Calu3 (cell line): ENCODE results near the gene APH1B. TPM values are rescaled to one million over a fixed set of nuclear protein-coding genes. Genes with fewer than 3 reads are reported as not detected.

Experiments
- BruUV-seq: library from RNA; stranded (reverse); fragments of 400-500 nt; replicated peaks from 2 replicates; lab custom pipeline; 2021; lab: Mats Ljungman, UMichigan
- CTCF ChIA-PET: fragments of 300-600 bp; sonication (Branson Sonifier 250); formaldehyde crosslinking; loops from one replicate; lab custom pipeline; 2022; ENCODE audit warnings: antibody characterized with exemption; lab: Charles Lee
- DNase-seq: peaks from one replicate; pipeline ENCODE4 v3.0.0; 2022
- H3K27ac Mint-ChIP-seq: one replicate; pipeline ENCODE4 v1.8.0; 2022; ENCODE audit warnings: mixed read lengths; ENCODE audit not compliant: unreplicated experiment
- H3K27me3 Mint-ChIP-seq: one replicate; pipeline ENCODE4 v1.8.0; 2022; ENCODE audit warnings: mixed read lengths; ENCODE audit not compliant: unreplicated experiment
- H3K36me3 Mint-ChIP-seq: one replicate; pipeline ENCODE4 v1.8.0; 2022; ENCODE audit warnings: mild to moderate bottlenecking, moderate library complexity, mixed read lengths; ENCODE audit not compliant: insufficient read depth, unreplicated experiment
- H3K4me1 Mint-ChIP-seq: one replicate; pipeline ENCODE4 v1.8.0; 2022; ENCODE audit warnings: mild to moderate bottlenecking, low read depth, mixed read lengths; ENCODE audit not compliant: unreplicated experiment
- H3K4me3 Mint-ChIP-seq: one replicate; pipeline ENCODE4 v1.8.0; 2022; ENCODE audit warnings: mild to moderate bottlenecking, low read depth, moderate library complexity, mixed read lengths; ENCODE audit not compliant: unreplicated experiment
- H3K9me3 Mint-ChIP-seq: one replicate; pipeline ENCODE4 v1.8.0; 2022; ENCODE audit warnings: low read depth, mixed read lengths; ENCODE audit not compliant: unreplicated experiment
- intact Hi-C: fragments of 100-400 bp; cut with micrococcal nuclease; formaldehyde crosslinking; loops from one replicate; pipeline ENCODE4 v1.10.0; 2022; ENCODE audit not compliant: unreplicated experiment
- total RNA-seq: library from RNA; stranded (reverse); gene quantifications from 2 replicates; pipeline ENCODE4 v1.2.3, GENCODE V29; 2022
- TF ChIP-seq, protein P1 (sequence below): fragments of 200-600 bp; IDR thresholded peaks from one replicate; pipeline ENCODE4 v1.8.0; 2022; ENCODE audit warnings: antibody characterized with exemption; ENCODE audit not compliant: unreplicated experiment

APH1B gene
- total RNA-seq, 1 experiment from 2014 or later: 11.4 TPM

DNA sequence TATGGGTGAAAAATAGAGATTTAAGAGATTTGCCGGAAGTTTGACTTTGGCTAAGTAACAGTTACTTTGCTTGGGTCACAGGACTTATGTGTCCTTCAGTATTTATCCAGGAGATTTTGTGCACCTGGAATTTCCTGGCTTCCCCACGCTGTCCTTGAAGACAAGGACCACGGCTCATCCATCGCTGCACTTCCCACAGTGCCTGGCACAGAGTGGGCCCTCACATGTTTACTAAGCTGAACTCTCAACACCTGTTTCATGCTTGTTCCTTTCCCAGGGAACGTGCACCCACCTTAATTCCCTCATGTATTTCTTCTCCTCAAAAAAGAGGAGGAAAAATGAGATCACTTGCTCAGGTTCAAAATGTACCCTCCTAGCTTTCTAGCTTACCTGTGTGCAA is 72.2 kb downstream of the APH1B start:
- H3K36me3 Mint-ChIP-seq: peaks cover 5% of the 10 kb centered on the region
- BruUV-seq: no TSS peak
- peaks cover 59% of the 10 kb centered on the region for H3K4me1 Mint-ChIP-seq
- no peak overlapping the region for H3K4me3 Mint-ChIP-seq
- no peaks in the 10 kb centered on the region for H3K9me3 Mint-ChIP-seq
- CTCF ChIA-PET: interaction anchor here (1.5 kb wide), 1 partner anchor 40 kb away, joined by 5 read pairs; no protein-coding TSS in a partner anchor
- intact Hi-C loops: no loop called here
- no peak overlapping the region for H3K27ac Mint-ChIP-seq
- no peak for DNase-seq
- no peaks in the 10 kb centered on the region for H3K27me3 Mint-ChIP-seq
- TF ChIP-seq, protein P1, sequence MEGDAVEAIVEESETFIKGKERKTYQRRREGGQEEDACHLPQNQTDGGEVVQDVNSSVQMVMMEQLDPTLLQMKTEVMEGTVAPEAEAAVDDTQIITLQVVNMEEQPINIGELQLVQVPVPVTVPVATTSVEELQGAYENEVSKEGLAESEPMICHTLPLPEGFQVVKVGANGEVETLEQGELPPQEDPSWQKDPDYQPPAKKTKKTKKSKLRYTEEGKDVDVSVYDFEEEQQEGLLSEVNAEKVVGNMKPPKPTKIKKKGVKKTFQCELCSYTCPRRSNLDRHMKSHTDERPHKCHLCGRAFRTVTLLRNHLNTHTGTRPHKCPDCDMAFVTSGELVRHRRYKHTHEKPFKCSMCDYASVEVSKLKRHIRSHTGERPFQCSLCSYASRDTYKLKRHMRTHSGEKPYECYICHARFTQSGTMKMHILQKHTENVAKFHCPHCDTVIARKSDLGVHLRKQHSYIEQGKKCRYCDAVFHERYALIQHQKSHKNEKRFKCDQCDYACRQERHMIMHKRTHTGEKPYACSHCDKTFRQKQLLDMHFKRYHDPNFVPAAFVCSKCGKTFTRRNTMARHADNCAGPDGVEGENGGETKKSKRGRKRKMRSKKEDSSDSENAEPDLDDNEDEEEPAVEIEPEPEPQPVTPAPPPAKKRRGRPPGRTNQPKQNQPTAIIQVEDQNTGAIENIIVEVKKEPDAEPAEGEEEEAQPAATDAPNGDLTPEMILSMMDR: no peak

DNA sequence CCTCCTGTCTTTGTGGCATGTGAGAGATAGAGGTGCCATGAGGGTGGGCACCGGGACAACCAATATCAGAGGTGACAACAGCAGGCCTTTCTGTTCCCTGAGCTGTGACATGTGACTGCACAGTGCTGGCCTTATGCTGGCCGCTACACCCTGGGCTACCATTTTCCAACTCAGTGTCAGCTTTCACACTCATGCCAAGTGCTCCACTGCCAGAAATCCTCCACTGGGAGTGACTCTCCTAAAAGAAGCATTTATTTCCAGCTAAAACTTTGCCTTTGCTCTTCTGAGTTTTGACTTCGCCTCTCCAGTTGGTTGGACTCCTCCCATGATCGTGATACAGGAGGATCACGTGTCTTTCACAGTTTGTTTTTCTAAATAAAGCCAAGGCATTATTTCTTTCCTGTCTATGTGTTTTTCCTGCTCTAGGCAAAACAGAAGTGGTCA is 72.8 kb downstream of the APH1B start:
- no peak overlapping the region for H3K27ac Mint-ChIP-seq
- DNase-seq: no peak
- BruUV-seq: no TSS peak
- H3K4me3 Mint-ChIP-seq: no peak overlapping the region
- intact Hi-C loops: no loop called here
- no peaks in the 10 kb centered on the region for H3K27me3 Mint-ChIP-seq
- no peaks in the 10 kb centered on the region for H3K9me3 Mint-ChIP-seq
- peaks cover 5% of the 10 kb centered on the region for H3K36me3 Mint-ChIP-seq
- H3K4me1 Mint-ChIP-seq: peaks cover 59% of the 10 kb centered on the region
- CTCF ChIA-PET: no interaction called here
- TF ChIP-seq, protein P1: no peak

GRCh38 chr15:63351170-63351569 is 73.8 kb downstream of the APH1B start:
- intact Hi-C loops: no loop called here
- H3K27me3 Mint-ChIP-seq: no peaks in the 10 kb centered on the region
- CTCF ChIA-PET: no interaction called here
- no peaks in the 10 kb centered on the region for H3K9me3 Mint-ChIP-seq
- H3K36me3 Mint-ChIP-seq: peaks cover 5% of the 10 kb centered on the region
- H3K4me3 Mint-ChIP-seq: no peak overlapping the region
- peaks cover 64% of the 10 kb centered on the region for H3K4me1 Mint-ChIP-seq
- H3K27ac Mint-ChIP-seq: no peak overlapping the region
- no TSS peak for BruUV-seq
- TF ChIP-seq, protein P1: no peak
- DNase-seq: no peak

DNA sequence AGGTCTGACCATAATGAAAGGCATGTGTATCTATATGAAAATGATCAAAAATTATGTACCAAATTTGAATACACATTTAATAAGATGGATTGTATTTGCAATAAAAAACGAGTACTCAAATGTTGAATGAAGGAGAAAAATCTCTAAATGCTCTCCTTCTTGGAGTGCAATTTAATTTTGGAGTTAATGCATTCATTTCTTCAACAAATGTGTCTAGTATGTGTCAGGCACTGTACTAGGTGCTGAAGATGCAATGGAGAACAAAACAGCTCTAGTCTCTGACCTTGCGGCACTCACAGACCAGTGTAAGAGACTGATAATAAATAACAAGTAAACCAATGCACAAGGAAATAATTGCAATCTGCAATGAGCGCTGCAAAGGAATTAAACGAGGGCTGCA is 75.4 kb downstream of the APH1B start:
- intact Hi-C loops: no loop called here
- Mint-ChIP-seq H3K36me3 (peaks cover 5% of the 10 kb centered on the region), H3K27ac (no peak overlapping the region), H3K9me3 (no peaks in the 10 kb centered on the region), H3K27me3 (no peaks in the 10 kb centered on the region), H3K4me3 (no peak overlapping the region), H3K4me1 (peaks cover 64% of the 10 kb centered on the region)
- no TSS peak for BruUV-seq
- no peak for DNase-seq
- TF ChIP-seq, protein P1: no peak
- CTCF ChIA-PET: interaction anchor here (1.2 kb wide), 1 partner anchor 9 kb away, joined by 3 read pairs; no protein-coding TSS in a partner anchor
